Fibroblast of peridontal ligament (primary cell): ENCODE results near the gene FOXO6.
A peak's percentile ranks its signal among the peaks of the same experiment; 100 is the strongest.

Experiments used
- DNase-seq: peaks from one replicate; pipeline ENCODE4 v3.0.0-alpha.2; 2010; ENCODE audit errors: extremely low read depth

The FOXO6 gene

GRCh38 chr1:41351262-41352151 lies 9.7 kb upstream of the FOXO6 start:
- no peak for DNase-seq

- no peak for DNase-seq
These were observed 7.5 kb upstream of the FOXO6 start for GRCh38 chr1:41353744-41354143.

DNA sequence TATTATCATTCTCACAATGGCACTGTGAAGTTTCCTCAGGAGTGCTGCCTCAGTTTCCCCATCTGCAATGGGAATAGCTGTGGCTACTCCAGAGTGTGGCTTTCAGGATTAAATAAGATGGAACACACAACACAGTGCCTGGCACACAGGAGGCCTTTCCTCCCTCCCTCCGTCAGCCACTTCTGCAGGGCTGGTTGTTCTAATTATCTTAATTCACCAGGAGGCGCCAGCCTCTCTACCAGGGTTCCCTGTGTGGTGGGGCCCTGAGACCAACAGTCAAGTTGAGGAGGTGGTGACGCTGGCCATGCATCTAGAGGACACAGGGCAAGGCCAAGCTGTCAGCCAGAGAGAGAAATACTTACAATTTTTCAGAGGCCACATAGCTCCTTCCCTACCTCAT lies 6.3 kb upstream of the FOXO6 start:
- DNase-seq, result no peak

- DNase-seq, result no peak
These were observed 5.9 kb upstream of the FOXO6 start for GRCh38 chr1:41355356-41355755.

DNA sequence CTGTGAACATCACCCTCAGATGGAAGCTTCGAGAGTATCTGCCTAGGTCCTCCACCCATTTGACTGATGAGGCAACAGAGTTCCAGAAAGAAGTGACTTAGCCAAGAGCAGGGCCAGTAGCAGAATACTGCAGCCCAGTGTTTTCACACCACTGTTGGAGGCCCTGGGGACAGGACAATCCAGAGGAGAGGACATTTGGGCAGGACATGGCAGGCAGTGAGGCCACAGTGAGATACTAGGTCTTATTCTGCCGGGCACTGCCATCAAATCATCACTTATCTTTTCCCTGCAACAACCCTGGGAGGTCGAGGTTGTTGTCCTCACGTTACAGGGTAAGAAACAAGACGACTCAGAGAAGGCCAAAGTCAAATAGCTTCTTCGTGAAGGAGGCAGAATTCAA lies 5.5 kb upstream of the FOXO6 start:
- DNase-seq, result no peak

- DNase-seq, result no peak
These were observed 4.5 kb upstream of the FOXO6 start for GRCh38 chr1:41356752-41357151.

DNA sequence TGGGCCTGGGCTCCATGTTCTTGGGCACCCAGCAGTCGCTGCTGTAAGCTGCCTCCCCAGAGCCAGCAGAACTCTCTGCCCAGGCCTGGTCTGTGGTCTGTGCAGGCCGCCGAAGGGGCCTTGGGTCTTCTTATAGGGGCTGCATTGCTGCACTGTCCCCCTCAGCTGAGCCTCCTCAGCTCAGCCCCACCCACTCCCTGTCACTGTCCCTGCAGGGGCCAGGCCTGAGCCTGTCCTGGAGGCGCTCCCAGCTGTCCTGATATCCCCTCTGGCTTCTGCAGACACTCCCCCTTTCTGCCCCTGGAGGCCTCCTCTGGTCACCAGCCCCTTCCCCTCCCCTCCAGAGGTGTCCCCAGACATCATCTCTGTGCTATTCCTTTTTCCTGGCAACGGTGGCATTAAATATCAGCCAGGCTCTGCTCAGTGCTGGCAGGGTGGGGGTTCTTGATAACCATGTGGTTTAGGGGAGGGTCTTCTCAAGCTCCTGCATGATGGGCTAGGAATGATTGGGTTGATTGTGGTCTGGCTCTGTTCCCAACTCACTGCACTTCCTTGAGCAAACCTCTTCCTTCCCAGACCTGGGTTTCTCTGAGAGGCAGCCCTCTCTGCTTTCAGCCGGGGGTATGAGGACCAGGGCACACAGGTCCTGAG lies 3.7 kb upstream of the FOXO6 start:
- DNase-seq, result peak; percentile 15

GRCh38 chr1:41358131-41359021 lies 2.9 kb upstream of the FOXO6 start:
- no peak for DNase-seq

DNA sequence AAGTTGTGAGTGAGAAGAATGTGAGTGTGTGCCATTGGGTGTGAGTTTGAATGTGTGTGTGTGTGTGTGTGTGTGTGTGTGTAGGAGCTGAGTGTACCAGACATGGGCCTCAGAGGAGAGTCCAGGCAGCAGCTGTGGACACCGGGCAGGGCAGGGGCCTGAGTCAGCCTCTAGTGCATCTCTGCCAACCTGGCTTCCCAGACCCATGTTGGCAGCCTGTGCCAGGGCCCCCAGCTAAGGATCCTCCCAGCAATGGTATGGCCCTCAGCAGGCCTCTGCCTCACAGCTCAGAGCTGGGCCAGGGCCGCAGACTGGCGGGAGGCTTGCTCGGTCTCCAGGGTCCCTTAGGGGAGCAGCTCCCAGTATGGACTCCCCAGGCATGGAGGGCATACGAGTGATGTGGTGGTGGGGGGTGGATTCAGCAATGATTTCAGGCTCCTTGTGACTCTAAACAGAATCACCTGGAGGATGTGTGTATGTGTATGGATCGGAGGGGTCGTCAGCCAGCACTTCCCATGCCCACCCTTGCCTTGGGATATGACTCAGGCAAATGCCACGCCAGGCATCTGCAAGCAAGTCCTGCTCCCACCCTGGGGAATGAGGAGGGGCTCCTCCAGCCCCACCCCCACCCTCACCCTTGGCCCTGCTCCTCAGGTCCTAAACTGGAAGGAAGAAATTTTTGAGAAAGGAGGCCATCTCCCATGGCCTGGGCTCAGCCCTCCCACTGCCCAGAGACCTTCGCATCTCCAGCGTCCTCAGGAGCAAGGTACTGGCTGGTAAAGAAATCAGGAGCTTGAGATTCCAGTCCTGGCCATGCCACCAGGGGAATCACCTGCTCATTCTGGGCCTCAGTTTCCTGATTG lies 1.8 kb upstream of the FOXO6 start:
- DNase-seq, result peak; percentile 21

DNA sequence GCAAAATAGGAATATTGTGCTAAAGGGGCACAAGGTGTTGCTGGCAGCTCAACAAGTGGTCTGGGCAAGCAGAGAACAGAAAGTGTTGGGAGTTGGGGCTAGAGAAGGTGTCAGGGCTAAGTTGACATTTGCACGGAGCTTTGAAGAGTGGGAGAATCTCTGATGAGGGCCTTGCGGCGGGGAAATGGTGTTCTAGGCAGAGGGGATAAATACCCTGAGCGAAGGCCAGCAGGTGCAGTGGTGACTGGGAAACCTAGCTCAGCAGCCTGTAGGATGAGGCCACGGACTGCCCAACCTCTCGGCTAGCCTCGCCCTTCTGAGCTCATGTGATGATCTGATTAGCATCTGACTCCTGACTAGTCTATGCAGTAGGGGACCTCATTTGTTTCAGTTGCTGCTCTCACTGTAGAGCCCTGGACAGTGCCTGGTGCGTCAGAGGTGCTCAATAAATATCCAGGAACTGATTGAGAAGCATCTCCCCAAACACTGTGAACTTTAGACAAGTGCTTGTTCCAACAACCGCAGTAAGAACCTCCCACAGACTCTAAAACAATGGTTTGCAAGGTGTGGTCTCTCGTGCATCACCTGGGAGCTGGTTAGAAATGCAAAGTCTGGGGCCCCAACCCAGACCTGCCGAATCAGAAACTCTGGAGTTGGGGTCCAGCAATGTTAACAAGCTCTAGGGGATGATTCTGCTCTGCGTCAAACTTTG lies 1.0 kb upstream of the FOXO6 start:
- no peak for DNase-seq

- no peak for DNase-seq
These were observed 492 bp downstream of the FOXO6 start for GRCh38 chr1:41361495-41362356.

DNA sequence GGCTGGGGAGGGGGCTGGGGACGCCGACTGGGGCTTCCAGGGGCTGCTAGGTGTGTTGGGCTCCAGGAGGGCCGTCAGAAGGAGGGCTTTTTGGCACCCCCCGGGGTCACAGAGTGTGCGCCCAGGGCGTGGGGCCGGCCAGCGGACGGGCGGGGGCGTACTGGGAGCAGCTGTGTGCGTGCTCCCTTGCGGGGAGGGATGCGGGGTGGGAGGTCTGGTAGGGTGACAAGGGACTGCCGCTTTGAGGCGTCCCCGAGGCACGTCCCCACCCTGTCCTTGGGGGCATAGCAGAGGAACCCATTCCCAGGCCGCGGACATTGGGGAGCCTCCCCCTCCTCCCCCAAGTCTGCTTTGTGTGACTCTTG lies 1.1 kb downstream of the FOXO6 start:
- DNase-seq, result no peak

DNA sequence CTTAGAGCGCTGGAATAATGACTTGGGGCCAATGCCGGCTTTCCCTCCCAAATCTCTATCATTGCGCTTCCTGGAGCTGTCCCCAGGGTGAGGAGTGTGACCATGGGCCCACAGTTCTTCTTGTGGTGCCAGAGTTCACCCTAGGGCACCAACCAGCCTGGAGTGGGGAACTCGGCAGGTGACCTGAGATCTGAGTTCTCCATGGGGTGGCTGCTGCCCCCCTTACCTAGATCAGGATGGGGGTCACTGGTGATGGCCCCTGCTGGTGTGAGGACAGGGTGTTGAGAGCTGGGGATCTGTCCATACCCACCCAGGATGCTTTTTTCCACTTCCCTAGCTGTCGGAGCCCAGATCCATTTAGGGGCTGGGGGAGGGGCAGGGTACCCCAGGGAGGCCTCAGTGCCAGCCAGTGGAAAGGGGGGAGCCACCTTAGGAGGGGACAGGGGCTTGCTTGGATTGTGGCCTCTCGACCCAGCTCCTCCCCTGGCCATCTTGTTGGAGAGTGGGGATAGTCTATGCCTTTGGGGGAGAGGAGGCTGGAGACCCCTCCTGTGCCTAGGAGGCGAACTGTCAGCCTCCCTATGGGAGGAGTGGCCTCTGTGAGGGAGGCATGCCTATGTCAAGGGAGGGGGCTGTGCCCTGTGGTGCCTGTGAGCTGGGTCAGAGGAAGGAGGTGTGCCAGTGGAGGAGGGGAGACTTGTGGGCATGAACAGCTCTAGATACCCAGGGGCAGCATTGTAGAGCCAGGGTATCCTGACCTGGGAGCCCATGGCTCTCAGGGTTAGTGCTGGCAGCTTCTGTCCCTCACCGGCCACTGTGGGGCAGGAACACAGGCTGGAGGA lies 1.7 kb downstream of the FOXO6 start:
- no peak for DNase-seq

DNA sequence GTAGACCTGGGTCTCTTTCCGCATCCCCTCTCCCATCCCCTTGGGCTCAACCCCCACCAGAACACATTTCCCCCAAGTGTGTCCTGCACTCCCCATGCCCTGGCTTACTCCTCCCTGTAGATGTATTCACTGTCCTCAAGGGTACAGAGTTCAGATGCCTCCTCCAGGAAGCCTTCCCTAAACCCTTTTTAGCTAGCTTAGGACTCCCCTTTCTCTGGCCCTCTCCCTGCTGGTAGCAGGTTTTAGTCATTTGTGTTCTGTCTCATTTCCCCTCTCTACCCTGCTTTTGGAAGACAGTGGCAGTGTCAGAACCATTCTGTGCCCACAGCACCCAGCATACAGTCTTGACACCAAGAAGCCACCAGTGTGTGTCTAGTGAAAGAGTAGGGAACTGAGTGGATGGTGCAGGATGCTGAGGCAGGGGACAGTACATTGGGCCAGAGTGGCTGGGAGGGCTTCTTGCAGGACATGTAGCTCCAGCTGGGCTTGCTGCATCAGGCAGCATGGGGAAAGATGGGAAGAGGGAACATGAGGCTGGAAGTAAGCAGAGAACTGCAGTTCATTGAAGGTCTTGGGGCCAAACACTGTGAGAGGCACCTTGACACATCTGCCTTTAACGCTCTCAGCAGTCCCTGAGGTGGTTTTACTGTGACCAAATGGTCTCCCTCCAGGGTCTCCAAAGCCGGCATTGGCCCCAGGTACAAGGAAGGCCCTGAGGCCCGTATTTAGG lies 2.5 kb downstream of the FOXO6 start:
- DNase-seq, result no peak

- DNase-seq, result no peak
These were observed 3.4 kb downstream of the FOXO6 start for GRCh38 chr1:41364442-41365319.

GRCh38 chr1:41365320-41365633 lies 4.0 kb downstream of the FOXO6 start:
- no peak for DNase-seq

DNA sequence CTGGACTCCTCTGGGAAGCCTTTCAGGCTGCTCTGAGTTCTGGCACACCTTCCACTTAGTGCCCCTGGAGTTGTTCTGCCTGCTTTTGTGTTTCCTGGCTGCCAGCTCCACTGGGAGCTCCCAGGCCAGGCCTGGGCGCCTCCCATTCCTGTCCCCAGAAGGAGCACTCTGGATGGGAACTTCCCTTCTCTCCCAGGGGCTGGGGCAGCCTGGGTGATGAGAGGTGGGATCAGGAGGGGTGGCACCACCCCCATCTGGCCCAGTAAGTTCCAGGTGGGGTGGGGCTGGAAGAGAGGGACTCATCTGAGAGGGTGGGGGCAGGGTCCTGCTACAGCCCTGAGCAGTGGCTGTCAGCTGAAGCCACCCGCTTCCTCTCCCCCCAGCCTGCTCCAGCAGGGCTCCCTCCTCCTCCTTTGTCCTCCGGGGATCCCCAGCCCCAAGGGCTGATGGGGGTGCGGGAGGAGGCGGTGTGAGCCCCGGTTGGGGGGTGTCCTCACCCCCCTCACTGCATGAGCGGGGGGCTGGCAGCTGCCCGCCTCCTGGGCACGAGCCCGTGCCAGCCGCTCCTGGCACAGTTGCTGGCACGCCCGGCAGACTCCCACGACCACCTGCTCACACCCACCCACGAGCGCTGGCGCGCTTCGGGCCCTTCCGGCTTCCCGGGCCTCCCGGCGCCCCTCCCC lies 4.7 kb downstream of the FOXO6 start:
- no peak for DNase-seq
